Measurements from ENCODE around the gene SPAG9.

Gene SPAG9

DNA sequence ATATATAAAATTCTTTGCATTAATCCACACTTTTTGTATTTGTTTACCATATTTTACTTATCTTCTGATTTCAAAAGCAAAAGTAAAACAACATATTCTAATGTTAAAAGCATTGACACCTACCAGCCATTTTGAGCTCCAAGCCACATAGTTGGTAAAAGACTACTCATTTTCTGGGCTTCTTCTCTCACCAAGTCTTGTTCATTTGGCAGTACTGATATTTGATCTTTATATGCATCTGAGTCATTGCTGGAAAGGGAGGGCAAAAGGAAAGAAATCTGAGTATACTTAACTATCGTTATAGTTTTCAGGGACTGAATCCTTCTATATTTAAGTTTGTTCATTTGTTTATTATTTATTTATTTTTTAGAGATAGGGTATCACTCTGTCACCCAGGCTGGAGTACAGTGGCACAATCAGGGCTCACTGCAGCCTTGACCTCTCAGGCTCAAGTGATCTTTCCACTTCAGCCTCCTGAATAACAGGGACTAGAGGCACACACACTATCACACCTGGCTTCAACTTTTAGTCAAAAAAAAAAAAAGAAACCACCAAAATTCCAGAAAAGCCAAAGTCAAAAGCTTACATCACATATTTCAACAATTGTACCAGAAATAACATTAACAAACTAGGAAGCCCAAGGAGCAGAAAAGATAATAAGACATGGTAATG lies 133.5 kb downstream of the SPAG9 start:
- H3K4me3 ChIP-seq (ENCODE audit: low read depth, low read length): no peak overlapping the region
- TF ChIP-seq, protein P1, sequence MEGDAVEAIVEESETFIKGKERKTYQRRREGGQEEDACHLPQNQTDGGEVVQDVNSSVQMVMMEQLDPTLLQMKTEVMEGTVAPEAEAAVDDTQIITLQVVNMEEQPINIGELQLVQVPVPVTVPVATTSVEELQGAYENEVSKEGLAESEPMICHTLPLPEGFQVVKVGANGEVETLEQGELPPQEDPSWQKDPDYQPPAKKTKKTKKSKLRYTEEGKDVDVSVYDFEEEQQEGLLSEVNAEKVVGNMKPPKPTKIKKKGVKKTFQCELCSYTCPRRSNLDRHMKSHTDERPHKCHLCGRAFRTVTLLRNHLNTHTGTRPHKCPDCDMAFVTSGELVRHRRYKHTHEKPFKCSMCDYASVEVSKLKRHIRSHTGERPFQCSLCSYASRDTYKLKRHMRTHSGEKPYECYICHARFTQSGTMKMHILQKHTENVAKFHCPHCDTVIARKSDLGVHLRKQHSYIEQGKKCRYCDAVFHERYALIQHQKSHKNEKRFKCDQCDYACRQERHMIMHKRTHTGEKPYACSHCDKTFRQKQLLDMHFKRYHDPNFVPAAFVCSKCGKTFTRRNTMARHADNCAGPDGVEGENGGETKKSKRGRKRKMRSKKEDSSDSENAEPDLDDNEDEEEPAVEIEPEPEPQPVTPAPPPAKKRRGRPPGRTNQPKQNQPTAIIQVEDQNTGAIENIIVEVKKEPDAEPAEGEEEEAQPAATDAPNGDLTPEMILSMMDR (IDR thresholded peaks at IDR 0.05; ENCODE audit: borderline replicate concordance, insufficient read depth, low read depth, low read length): no peak

DNA sequence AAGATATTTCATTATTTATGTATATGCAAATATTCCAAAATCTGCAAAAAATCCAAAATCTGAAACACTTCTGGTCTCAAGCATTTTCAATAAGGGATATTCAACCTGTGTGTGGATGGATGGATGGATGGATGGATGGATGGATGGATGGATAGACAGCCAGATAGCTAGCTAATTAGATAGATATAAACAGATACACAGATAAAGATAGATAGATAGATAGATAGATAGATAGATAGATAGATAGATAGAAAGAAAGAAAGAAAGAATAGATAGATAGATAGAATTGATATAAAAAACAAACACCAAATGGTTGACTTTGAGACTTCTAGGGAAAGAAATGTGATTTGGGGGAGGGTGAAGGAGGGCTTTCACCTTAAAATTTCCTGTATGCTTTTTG lies 139.4 kb downstream of the SPAG9 start:
- H3K4me3 ChIP-seq (ENCODE audit: low read depth, low read length): no peak overlapping the region
- TF ChIP-seq, protein P1 (IDR thresholded peaks at IDR 0.05; ENCODE audit: borderline replicate concordance, insufficient read depth, low read depth, low read length): no peak

DNA sequence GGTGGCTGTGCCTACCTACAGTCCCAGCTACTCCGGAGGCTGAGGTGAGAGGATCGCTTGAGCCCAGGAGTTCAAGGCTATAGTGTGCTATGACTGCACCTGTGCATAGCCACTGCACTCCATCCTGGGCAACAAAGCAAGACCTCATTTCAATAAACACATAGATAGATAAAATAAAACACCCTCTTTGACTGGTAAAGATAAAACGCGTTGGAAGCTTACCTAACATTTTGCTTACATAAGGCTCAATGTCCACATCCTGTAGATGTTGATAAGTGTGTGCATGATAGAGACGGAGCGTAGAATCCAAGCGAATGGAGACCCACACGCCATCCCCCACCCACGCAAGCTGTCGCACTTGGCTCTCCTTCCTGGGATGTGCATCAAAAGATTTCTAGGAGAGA lies 141.1 kb downstream of the SPAG9 start:
- no peak overlapping the region for H3K4me3 ChIP-seq (ENCODE audit: low read depth, low read length)
- TF ChIP-seq, protein P1 (IDR thresholded peaks at IDR 0.05; ENCODE audit: borderline replicate concordance, insufficient read depth, low read depth, low read length): no peak

DNA sequence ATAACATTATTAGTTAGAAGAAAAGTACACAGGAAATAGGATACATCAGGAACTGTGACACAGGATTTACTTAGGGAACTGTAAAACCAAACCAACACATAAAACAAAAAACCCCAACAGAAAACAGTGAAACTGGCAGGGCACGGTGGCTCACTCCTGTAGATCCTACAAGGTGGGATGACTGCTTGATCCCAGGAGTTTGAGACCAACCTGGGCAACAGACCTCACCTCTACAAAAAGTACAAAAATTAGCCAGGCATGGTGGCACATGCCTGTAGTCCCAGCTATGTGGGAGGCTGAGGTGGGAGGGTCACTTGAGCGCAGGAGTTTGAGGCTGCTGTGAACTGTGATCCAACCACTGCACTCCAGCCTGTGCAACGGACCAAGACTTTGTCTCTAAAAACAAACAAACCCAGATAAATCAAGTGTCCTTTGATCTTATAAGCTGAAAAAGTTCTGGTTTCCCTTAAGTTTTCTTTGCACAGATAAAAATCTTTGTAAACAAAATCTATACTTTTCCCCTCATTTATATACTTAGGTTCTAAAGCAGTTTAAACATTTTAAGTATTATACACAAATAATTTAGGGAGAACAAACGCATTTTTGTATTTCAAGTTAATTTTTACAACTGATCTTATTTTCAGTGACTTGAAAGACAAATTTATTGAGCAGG lies 143.0 kb downstream of the SPAG9 start:
- H3K4me3 ChIP-seq (ENCODE audit: low read depth, low read length): no peak overlapping the region
- TF ChIP-seq, protein P1 (IDR thresholded peaks at IDR 0.05; ENCODE audit: borderline replicate concordance, insufficient read depth, low read depth, low read length): no peak

DNA sequence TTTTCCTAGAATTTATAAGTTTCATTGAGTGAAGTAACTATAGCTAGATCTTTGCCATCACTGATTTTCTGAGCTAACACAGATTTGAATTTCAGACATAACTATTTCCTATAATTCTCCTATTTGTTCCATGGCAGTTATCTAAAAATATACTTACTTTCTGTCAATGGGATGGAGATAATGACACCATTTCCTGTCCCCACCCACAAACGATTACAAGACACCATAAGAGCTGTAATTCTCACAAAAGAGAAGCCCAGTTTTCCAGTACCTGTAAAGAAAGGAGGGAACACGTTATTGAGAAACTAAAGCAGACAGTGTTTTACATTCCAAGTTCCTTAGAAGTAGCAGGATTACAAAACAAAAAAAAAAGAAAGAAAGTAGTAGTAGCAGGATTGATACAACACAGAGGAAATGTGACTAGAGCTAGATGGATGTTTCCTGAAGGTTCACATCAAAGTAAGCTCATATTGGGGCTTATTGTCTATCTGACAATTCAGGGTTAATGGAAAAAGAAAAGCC lies 143.7 kb downstream of the SPAG9 start:
- no peak overlapping the region for H3K4me3 ChIP-seq (ENCODE audit: low read depth, low read length)
- TF ChIP-seq, protein P1 (IDR thresholded peaks at IDR 0.05; ENCODE audit: borderline replicate concordance, insufficient read depth, low read depth, low read length): no peak

DNA sequence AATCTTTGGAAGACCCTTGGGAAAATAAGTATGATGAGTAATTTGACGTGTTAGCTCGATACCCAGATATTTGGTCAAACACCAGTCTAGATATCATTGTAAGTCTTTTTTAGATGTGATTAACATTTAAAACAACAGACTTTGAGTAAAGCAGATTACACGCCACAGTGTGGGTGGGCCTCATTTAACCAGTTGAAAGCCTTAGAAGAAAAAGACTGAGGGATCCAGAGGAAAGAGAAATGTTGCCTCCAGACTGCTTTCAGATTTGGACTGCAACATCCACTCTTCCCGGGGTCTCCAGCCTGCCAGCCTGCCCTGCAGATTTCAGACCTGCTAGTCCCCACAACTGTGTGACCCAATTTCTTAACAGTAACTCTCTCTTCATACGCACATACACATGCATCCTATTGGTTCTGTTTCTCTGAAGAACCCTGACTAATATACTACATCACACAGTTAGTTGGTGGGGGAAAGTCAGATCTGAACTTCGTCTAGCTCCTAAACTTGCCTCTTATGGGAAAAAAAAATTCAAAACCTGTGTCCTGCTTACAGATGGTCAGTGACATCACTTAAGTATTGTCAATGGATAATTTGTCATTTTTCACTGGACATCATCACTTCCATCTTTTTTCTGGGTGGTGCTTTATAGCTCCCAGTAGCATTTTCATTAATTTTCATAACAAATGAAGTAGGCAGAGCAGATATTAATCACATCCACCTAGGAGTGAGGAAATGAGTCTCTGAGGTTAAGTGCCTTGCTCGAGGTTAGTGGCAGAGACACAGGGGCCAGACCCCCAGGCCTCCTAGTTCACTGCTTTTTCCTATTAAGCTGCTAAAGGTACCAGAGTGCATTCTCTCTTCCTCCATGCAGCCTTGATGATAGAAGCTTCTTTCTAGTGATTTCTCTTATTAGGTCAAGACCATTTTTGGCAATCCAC lies 146.8 kb downstream of the SPAG9 start:
- TF ChIP-seq, protein P1 (IDR thresholded peaks at IDR 0.05; ENCODE audit: borderline replicate concordance, insufficient read depth, low read depth, low read length): no peak
- no peak overlapping the region for H3K4me3 ChIP-seq (ENCODE audit: low read depth, low read length)

All from GM12875 (cell line).